ENCODE data around the gene TTC16.
A peak's percentile ranks its signal among the peaks of the same experiment; 100 is the strongest.

TTC16 gene

DNA sequence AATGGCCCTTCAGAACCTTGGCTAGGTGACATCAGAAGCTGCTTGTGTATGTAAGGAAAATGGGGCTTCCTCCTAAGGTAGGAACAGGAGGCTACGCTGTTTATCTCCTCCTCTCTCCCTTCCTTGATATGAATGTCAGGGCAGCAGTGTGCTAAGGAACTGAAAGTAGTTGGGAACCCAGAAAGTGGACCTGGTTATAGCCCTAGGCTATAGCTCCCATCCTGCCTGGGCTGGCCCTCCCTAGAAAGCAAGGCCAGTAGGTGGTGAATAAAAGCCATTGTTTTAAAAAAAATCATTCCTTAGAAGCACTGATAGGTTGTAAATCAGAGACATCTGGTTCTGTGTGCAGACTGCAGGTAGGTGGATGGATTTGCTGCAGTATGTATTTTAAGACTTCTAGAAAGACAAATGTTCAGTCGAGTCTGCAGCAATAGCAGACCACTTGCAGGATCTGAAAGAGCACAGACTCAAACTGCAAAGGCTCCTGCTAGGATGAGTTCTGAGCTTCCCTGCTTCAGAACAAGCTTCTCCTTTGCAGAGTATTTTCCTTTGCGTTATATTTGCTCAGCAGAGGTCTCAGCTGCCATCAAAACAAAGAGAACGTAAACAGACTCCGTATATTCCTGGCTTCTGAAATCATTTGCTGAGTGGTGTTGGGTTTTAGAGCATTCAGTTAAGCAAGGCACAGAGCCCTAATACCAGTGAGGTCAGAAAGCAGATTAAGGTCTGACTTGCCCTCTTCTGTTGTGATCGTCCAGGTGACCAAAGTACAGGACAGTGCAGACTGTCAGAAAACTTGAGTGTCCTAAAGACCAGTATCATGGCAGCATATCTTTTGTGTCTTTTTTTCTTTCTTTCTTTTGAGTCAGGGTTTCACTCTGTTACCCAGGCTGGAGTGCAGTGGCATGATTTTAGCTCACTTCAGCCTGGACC, 29.2 kb upstream of the TTC16 start:
- Mint-ChIP-seq H3K36me3 (ENCODE audit: insufficient read depth) (peaks cover 1% of the 10 kb centered on the region), H3K27ac (ENCODE audit: low read depth) (no peak overlapping the region), H3K4me3 (no peak overlapping the region), H3K9me3 (no peaks in the 10 kb centered on the region), H3K27me3 (no peaks in the 10 kb centered on the region), H3K4me1 (no peaks in the 10 kb centered on the region)
- ATAC-seq (replicated peaks; ENCODE audit: extremely low read depth, poor library complexity, severe bottlenecking) (no peak), DNase-seq (ENCODE audit: low spot score in 2 of 2) (no peak)

DNA sequence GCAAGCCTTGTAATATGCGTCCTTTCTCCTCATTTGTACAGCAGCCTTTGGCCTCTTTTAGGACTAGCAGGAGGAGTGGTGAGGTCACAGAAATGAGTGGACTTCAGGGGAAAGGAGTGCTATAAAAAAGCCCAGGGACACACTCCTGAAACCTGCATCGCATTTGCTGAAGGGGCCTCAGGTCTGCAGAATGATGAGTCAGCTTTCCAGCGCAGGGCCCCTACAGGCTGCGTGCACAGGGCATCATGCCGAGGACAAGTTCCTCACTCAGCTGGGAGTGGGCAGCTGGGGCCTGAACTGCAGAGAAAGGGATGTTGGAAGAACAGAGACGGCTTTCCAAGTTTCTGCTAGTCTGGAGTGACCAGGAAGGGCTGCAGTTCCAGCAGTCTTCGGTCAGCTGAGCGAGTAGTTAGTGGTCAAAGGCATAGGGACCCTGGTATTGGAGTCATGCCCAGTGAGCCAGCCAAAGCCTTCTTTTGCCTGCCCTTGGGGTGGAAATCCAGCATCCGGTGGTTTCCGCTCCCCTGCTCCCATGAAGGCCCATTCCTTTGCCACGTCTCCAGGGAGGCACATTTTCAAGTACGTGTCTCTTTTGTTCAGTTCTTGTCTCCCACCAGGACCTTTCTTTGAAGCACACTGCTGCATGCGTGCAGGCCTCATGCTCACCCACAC, 26.4 kb upstream of the TTC16 start:
- no peaks in the 10 kb centered on the region for H3K9me3 Mint-ChIP-seq
- no peak for DNase-seq (ENCODE audit: low spot score in 2 of 2)
- H3K27ac Mint-ChIP-seq (ENCODE audit: low read depth) = no peak overlapping the region
- no peak overlapping the region for H3K4me3 Mint-ChIP-seq
- H3K4me1 Mint-ChIP-seq = no peaks in the 10 kb centered on the region
- no peaks in the 10 kb centered on the region for H3K27me3 Mint-ChIP-seq
- no peaks in the 10 kb centered on the region for H3K36me3 Mint-ChIP-seq (ENCODE audit: insufficient read depth)
- no peak for ATAC-seq (replicated peaks; ENCODE audit: extremely low read depth, poor library complexity, severe bottlenecking)

DNA sequence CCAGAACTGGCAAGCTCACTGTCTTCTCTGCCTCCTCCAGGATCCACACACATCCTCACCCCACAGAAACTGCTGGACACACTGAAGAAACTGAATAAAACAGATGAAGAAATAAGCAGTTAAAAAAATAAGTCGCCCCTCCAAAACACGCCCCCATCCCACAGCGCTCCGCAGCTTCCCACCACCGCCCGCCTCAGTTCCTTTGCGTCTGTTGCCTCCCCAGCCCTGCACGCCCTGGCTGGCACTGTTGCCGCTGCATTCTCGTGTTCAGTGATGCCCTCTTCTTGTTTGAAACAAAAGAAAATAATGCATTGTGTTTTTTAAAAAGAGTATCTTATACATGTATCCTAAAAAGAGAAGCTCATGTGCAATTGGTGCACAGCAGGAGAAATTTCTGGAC, 25.1 kb upstream of the TTC16 start:
- DNase-seq (ENCODE audit: low spot score in 2 of 2) (no peak), ATAC-seq (replicated peaks; ENCODE audit: extremely low read depth, poor library complexity, severe bottlenecking) (no peak)
- Mint-ChIP-seq H3K4me1 (no peaks in the 10 kb centered on the region), H3K27ac (ENCODE audit: low read depth) (no peak overlapping the region), H3K9me3 (no peaks in the 10 kb centered on the region), H3K36me3 (ENCODE audit: insufficient read depth) (no peaks in the 10 kb centered on the region), H3K27me3 (no peaks in the 10 kb centered on the region), H3K4me3 (no peak overlapping the region)

DNA sequence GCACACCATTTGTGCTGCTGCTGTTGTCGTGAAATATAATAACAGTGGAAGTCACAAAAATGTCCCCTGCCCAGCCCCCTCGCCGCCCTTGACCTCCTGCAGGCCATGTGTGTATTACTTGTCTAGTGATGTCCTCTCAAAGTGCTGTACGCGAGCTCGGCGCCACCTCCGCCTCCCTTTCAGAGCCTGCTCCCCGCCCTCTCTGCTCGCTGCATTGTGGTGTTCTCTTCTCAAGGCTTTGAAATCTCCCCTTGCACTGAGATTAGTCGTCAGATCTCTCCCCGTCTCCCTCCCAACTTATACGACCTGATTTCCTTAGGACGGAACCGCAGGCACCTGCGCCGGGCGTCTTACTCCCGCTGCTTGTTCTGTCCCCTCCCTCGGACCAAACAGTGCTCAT, 23.8 kb upstream of the TTC16 start:
- Mint-ChIP-seq H3K36me3 (ENCODE audit: insufficient read depth) (no peaks in the 10 kb centered on the region), H3K4me1 (no peaks in the 10 kb centered on the region), H3K9me3 (no peaks in the 10 kb centered on the region), H3K27ac (ENCODE audit: low read depth) (no peak overlapping the region), H3K27me3 (no peaks in the 10 kb centered on the region), H3K4me3 (no peak overlapping the region)
- DNase-seq (ENCODE audit: low spot score in 2 of 2) (no peak), ATAC-seq (replicated peaks; ENCODE audit: extremely low read depth, poor library complexity, severe bottlenecking) (no peak)

DNA sequence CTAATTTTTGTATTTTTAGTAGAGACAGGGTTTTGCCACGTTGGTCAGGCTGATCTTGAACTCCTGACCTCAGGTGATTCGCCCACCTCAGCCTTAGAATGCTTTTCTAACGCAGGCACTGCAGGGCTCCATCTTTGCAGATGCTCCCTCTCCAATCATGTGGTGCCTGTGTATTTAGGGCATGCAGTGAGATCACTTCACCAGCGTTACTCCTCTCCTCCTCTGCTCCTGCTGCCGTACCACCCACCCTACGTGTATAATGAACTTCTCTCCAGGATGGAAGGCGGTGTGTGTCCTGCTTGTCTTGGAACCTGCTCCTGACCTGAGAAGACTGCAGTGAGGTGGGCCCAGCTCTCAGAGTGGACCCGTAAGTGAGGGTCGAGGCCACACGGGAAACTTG, 22.7 kb upstream of the TTC16 start:
- no peak overlapping the region for H3K27ac Mint-ChIP-seq (ENCODE audit: low read depth)

DNA sequence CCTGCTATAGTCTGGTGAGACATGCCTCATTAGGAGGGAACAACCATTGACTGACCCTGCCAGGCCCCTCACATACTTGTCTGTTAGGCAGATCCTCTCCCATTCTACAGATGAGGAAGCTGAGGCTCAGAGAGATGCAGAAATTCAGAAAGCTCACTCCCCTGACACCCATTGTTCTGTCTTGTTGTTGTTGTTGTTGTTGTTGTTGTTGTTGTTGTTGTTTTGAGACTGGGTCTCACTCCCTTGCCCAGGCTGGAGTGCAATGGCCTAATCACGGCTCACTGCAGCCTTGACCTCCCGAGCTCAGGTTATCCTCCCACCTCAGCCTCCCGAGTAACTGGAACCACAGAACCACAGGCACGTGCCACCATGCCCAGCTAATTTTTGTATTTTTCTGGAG, 22.2 kb upstream of the TTC16 start:
- no peaks in the 10 kb centered on the region for H3K27me3 Mint-ChIP-seq
- ATAC-seq (replicated peaks; ENCODE audit: extremely low read depth, poor library complexity, severe bottlenecking) = no peak
- no peak overlapping the region for H3K4me3 Mint-ChIP-seq
- no peaks in the 10 kb centered on the region for H3K9me3 Mint-ChIP-seq
- DNase-seq (ENCODE audit: low spot score in 2 of 2) = no peak
- H3K27ac Mint-ChIP-seq (ENCODE audit: low read depth) = no peak overlapping the region
- no peaks in the 10 kb centered on the region for H3K4me1 Mint-ChIP-seq
- peaks cover 2% of the 10 kb centered on the region for H3K36me3 Mint-ChIP-seq (ENCODE audit: insufficient read depth)

More for the DNA sequence above, 22.7 kb upstream of the TTC16 start:
- H3K4me3 Mint-ChIP-seq = no peak overlapping the region
- no peaks in the 10 kb centered on the region for H3K36me3 Mint-ChIP-seq (ENCODE audit: insufficient read depth)
- H3K4me1 Mint-ChIP-seq = no peaks in the 10 kb centered on the region
- ATAC-seq (replicated peaks; ENCODE audit: extremely low read depth, poor library complexity, severe bottlenecking) = no peak
- no peaks in the 10 kb centered on the region for H3K27me3 Mint-ChIP-seq
- DNase-seq (ENCODE audit: low spot score in 2 of 2) = no peak
- no peaks in the 10 kb centered on the region for H3K9me3 Mint-ChIP-seq

DNA sequence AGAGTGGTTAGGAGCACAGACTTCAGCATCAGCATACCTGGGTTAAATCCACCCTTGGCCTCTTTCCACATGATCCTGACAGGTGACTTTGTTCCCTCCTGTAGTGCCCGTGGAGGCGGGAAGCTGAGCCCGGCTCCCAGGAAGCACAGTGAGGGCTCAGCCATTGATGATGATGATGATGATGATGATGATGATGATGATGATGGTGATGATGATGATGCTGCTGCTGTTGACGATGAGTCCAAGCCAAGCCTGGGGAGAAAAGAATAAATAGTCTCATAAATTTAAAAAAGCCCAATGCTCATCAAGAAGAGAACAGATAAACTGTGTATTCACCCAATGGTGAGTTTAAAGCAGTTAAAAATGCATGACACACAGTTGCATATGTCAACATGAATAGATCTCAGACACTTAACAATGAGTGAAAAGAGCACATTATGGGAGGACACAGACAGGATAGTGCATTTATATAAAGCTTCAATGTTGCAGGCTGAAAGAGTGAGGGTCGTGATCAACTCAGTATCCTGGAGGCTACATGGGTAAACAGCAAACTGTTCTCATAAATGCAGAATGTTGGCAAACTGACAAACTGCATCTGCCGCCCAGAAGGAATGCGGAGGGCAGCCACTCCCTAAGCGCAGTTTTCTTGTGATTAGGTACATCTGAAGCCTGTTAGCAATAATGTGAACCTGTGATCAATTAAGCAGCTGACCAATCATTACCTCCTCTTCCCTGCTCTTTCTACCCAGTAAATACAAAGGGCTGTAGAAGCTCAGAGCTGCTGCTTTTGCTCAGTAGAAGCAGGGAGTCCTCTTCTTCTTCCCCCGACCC, 20.8 kb upstream of the TTC16 start:
- Mint-ChIP-seq H3K27ac (ENCODE audit: low read depth) (peak overlapping the region; percentile 67), H3K36me3 (ENCODE audit: insufficient read depth) (peaks cover 4% of the 10 kb centered on the region), H3K4me3 (no peak overlapping the region), H3K27me3 (no peaks in the 10 kb centered on the region), H3K4me1 (peaks cover 10% of the 10 kb centered on the region), H3K9me3 (no peaks in the 10 kb centered on the region)
- ATAC-seq (replicated peaks; ENCODE audit: extremely low read depth, poor library complexity, severe bottlenecking) (no peak), DNase-seq (ENCODE audit: low spot score in 2 of 2) (no peak)

DNA sequence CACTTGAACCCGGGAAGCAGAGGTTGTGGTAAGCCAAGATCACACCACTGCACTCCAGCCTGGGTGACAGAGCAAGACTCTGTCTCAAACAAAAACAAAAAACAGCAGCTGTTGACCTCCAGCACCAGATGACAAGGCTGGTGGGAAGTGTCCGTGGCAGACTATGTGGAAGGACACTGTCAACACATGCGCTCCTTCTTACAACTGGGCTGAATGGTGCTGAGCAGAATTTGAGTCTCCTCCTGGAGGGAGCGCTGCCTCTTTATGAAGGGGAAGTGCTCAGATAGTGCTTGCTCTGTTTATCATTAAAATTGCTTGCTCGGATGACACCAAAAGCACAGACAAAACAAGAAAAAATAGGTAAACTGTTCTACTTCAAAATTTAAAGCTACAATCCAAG, 18.3 kb upstream of the TTC16 start:
- Mint-ChIP-seq H3K9me3 (no peaks in the 10 kb centered on the region), H3K27me3 (no peaks in the 10 kb centered on the region), H3K4me3 (no peak overlapping the region), H3K36me3 (ENCODE audit: insufficient read depth) (peaks cover 4% of the 10 kb centered on the region), H3K27ac (ENCODE audit: low read depth) (no peak overlapping the region), H3K4me1 (peaks cover 14% of the 10 kb centered on the region)
- ATAC-seq (replicated peaks; ENCODE audit: extremely low read depth, poor library complexity, severe bottlenecking) (no peak), DNase-seq (ENCODE audit: low spot score in 2 of 2) (no peak)

DNA sequence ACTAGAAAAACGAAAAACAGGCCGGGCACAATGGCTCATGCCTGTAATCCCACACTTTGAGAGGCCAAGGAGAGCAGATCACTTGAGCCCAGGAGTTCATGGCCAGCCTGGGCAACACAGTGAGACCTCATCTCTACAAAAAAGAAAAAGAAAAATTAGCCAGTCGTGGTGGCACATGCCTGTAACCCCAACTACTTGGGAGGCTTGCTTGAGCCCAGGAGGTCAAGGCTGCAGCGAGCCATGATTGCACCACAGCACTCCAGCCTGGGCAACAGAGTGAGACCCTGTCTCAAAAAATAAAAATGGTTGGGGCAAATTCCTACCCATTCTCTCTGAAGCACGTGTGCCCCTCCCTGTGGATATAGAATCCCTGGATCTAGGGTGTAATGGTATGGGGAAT, 17.5 kb upstream of the TTC16 start:
- ATAC-seq (replicated peaks; ENCODE audit: extremely low read depth, poor library complexity, severe bottlenecking) (no peak), DNase-seq (ENCODE audit: low spot score in 2 of 2) (no peak)
- Mint-ChIP-seq H3K27me3 (no peaks in the 10 kb centered on the region), H3K36me3 (ENCODE audit: insufficient read depth) (peaks cover 6% of the 10 kb centered on the region), H3K4me1 (peaks cover 14% of the 10 kb centered on the region), H3K9me3 (no peaks in the 10 kb centered on the region), H3K27ac (ENCODE audit: low read depth) (peak overlapping the region; percentile 22), H3K4me3 (peak overlapping the region; percentile 27)

DNA sequence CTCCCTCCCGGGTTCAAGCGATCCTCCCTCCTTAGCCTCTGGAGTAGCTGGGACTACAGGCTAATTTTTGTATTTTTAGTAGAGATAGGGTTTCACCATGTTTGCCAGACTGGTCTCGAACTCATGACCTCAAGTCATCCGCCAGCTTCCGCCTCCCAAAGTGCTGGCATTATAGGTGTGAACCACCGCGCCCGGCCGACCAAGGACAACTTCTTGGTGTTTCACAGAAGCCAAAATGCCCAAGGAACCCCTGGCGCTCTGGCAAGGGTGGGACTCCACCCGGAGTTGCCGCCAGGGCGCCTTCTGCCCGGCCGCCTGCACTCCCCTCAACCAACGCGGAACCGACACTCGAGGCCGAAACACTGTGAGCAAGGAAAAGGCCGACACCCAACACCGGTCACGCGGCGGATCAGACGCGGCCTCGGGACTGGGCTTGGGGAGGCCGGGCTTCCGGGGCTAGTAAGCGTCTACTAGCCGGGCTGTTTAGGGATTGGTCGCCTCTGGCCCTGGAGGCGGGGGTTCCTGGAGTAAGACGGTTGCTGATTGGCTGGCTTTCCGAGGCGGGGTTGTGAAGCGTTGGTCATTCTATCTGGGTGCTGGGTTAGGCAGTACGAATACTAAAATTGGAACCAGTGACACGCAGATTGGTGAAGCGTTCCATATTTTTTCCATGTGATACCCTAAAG, 16.8 kb upstream of the TTC16 start:
- DNase-seq (ENCODE audit: low spot score in 2 of 2) = peak; percentile 69 to 74
- Mint-ChIP-seq H3K4me1 (peaks cover 14% of the 10 kb centered on the region), H3K27me3 (no peaks in the 10 kb centered on the region), H3K9me3 (no peaks in the 10 kb centered on the region), H3K4me3 (peak overlapping the region; percentile 79), H3K27ac (ENCODE audit: low read depth) (peak overlapping the region; percentile 76), H3K36me3 (ENCODE audit: insufficient read depth) (peaks cover 6% of the 10 kb centered on the region)
- peak; percentile 97 for ATAC-seq (replicated peaks; ENCODE audit: extremely low read depth, poor library complexity, severe bottlenecking)

DNA sequence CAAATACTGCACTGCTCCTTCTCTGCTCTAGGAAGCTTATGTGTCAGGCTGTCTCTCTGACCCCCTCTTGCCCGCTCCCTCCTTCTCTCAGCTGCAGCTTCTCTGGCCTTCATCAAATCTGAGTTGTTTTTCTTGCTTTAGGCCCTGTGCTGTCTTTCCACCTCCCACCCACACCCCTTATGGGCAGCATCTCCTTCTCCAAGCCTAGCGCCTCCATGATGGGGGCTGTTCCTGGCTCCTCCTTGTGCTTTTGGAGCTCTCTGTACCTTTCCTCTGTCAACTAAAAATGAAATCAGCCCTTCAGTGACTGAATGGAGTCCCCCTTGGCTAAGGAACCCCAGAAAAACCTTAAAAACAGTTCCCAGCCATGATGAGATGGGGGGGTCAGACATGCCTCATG, 15.7 kb upstream of the TTC16 start:
- ATAC-seq (replicated peaks; ENCODE audit: extremely low read depth, poor library complexity, severe bottlenecking) = no peak
- peaks cover 14% of the 10 kb centered on the region for H3K4me1 Mint-ChIP-seq
- no peaks in the 10 kb centered on the region for H3K9me3 Mint-ChIP-seq
- DNase-seq (ENCODE audit: low spot score in 2 of 2) = no peak
- no peak overlapping the region for H3K27ac Mint-ChIP-seq (ENCODE audit: low read depth)
- no peaks in the 10 kb centered on the region for H3K27me3 Mint-ChIP-seq
- peak overlapping the region; percentile 79 for H3K4me3 Mint-ChIP-seq
- H3K36me3 Mint-ChIP-seq (ENCODE audit: insufficient read depth) = peaks cover 6% of the 10 kb centered on the region

DNA sequence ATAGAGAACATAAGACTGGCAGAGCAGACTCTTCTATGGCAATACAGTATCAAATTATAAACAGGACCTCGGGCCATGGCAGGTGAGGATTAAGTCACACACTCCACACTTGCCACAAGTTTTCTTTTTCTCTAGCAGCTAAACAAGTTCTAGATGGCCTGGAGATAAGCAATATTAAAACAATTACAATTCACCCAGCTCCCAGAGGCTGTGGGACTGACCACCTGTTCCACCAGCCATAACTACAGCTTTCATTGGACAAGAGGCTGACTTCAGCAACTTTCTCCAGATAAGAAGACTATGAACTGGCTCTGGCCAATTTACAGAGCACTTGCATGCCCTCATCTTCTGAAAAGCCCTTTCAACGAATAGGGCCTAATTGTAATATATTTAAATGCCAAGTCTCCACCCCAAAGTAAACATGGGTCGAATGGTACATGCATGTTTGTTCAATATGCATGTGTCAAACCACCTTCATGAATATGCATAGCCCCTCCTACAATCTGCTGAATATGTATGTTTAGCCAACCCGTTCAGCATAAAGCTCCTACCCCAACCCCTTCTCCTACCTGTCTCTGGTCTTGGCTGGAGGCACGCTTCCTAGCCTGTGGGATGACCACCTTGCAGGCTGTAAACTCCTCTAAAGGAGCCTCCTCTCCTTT, 15.2 kb upstream of the TTC16 start:
- DNase-seq (ENCODE audit: low spot score in 2 of 2) (no peak), ATAC-seq (replicated peaks; ENCODE audit: extremely low read depth, poor library complexity, severe bottlenecking) (no peak)
- Mint-ChIP-seq H3K27ac (ENCODE audit: low read depth) (peak overlapping the region; percentile 12), H3K27me3 (no peaks in the 10 kb centered on the region), H3K4me3 (peak overlapping the region; percentile 79), H3K4me1 (peaks cover 14% of the 10 kb centered on the region), H3K36me3 (ENCODE audit: insufficient read depth) (peaks cover 6% of the 10 kb centered on the region), H3K9me3 (no peaks in the 10 kb centered on the region)
